GM21619 (cell line): ENCODE data around the gene CDHR5.

ENCODE experiments used
- ATAC-seq: cut with Tn5 transposase; IDR thresholded peaks from one replicate; pipeline ENCODE4 v1.9.1; 2021; ENCODE audit not compliant: unreplicated experiment

The CDHR5 gene

GRCh38 chr11:569158-569885 lies 55.4 kb downstream of the CDHR5 start:
- no peak for ATAC-seq

- ATAC-seq: peak; percentile 79
Measured at GRCh38 chr11:568306-569157, 56.2 kb downstream of the CDHR5 start.

GRCh38 chr11:567629-568292 lies 57.0 kb downstream of the CDHR5 start:
- no peak for ATAC-seq

- no peak for ATAC-seq
Measured at GRCh38 chr11:567011-567628, 57.6 kb downstream of the CDHR5 start.
